ENCODE measurements around the gene TNFSF13. TPM values are rescaled to one million over a fixed set of nuclear protein-coding genes. Genes with fewer than 3 reads are reported as not detected.
A peak's percentile ranks its signal among the peaks of the same experiment; 100 is the strongest.

Gene TNFSF13
- total RNA-seq, 2 experiments from 2014 or later, result 4.0 to 6.9 TPM

DNA sequence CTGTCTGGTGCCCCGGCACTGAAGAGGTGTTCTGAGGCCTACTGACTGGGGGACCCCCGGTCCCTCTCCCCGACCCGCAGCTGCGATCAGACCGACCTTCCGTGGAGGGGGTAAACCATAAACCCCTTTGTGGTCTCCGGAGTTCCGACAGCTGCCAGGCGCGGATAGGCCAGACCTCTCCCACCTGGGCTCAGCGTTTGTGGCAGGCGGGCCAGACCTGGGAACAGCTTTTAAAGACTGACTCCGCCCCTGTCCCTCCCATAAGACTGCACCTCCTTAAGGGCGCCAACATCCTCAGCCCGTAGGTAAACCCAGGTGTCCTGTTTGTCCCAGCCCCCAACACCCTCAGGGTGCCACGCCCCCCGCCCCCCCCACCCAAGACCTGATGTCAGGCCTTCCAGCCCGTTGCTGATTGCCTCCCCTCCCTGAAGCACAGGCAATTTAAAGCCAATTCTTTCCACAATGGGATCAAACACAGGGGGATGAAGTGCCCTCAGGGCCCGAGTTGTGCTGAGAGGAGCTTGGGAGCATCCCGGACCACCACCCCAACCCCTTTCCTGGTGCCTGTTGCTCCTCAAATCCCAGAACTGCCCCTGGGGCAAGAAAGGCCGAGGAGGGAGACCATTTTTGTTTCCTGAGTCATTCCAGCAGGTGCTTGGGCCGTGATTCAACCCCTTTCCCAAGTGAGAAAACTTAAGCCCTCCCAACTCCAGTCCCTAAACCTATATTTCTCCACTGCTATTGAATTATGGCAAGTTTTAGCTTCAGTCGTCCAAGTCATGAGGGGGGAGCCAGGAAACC is 31.5 kb downstream of the TNFSF13 start, which contains the start of gene SOX15:
Gene SOX15 (minus strand): TSS at position 204 of the 801 bp plus-strand sequence. CDS start 418 bp downstream, outside the sequence.
- Mint-ChIP-seq H3K4me3 (no peak within 1 kb of the TSS), H3K4me1 (ENCODE audit: low read depth) (peaks cover 12% of the 10 kb centered on the region), H3K36me3 (ENCODE audit: low read depth) (peaks cover 54% of the 10 kb centered on the region), H3K27me3 (no peaks in the 10 kb centered on the region), H3K27ac (no peak within 1 kb of the TSS), H3K9me3 (no peaks in the 10 kb centered on the region)
- ATAC-seq (peak; percentile 14), DNase-seq (no peak)
- intact Hi-C loops (cut with micrococcal nuclease), result no loop called here
- ChIA-PET CTCF (interaction anchor here (1.0 to 3.3 kb wide), 26 partner anchors 9 to 325 kb away, joined by 3 to 20 read pairs (median 4); partner anchors contain the start of genes ACAP1, CD68, FXR2 and TMEM95), POLR2A (interaction anchor here (0.8 to 12.5 kb wide), 9 partner anchors 11 to 154 kb away, joined by 3 to 195 read pairs (median 5); partner anchors contain the start of genes CD68, CHRNB1, SENP3 and TNFSF13)
- TF ChIP-seq, protein P1, sequence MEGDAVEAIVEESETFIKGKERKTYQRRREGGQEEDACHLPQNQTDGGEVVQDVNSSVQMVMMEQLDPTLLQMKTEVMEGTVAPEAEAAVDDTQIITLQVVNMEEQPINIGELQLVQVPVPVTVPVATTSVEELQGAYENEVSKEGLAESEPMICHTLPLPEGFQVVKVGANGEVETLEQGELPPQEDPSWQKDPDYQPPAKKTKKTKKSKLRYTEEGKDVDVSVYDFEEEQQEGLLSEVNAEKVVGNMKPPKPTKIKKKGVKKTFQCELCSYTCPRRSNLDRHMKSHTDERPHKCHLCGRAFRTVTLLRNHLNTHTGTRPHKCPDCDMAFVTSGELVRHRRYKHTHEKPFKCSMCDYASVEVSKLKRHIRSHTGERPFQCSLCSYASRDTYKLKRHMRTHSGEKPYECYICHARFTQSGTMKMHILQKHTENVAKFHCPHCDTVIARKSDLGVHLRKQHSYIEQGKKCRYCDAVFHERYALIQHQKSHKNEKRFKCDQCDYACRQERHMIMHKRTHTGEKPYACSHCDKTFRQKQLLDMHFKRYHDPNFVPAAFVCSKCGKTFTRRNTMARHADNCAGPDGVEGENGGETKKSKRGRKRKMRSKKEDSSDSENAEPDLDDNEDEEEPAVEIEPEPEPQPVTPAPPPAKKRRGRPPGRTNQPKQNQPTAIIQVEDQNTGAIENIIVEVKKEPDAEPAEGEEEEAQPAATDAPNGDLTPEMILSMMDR (IDR thresholded peaks at IDR 0.05), result no peak

DNA sequence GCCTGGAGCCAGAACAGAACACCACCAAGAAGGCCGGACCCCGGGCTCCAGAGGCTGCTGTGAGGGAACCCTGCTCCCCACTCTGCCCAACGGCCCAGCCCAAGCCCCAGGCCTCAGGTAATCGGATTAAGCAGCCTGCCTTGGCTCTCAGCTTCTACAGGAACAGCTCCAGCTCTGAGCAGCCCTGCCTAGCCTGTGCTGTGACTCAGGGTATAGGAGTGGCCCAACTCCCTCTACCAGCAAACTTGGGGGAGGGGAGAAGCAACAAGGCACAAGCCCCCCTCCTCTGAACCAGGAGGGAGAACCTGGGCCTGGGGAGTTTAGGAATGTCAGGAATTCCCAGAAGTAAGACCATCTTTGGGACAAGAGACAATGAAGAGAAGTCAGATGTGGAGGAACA is 32.2 kb downstream of the TNFSF13 start:
- Mint-ChIP-seq H3K4me1 (ENCODE audit: low read depth) (peaks cover 7% of the 10 kb centered on the region), H3K36me3 (ENCODE audit: low read depth) (peaks cover 56% of the 10 kb centered on the region), H3K9me3 (no peaks in the 10 kb centered on the region), H3K27me3 (no peaks in the 10 kb centered on the region), H3K4me3 (no peak overlapping the region), H3K27ac (no peak overlapping the region)
- ChIA-PET CTCF (interaction anchor here (1.5 to 2.8 kb wide), 5 partner anchors 18 to 254 kb away, joined by 3 to 15 read pairs (median 12); partner anchors contain the start of genes ACAP1 and TMEM95), POLR2A (interaction anchor here (1.4 to 12.5 kb wide), 4 partner anchors 11 to 96 kb away, joined by 4 to 195 read pairs (median 6); partner anchors contain the start of genes CD68 and TP53)
- intact Hi-C loops (cut with micrococcal nuclease), result no loop called here
- TF ChIP-seq, protein P1 (IDR thresholded peaks at IDR 0.05), result no peak
- ATAC-seq (no peak), DNase-seq (no peak)

DNA sequence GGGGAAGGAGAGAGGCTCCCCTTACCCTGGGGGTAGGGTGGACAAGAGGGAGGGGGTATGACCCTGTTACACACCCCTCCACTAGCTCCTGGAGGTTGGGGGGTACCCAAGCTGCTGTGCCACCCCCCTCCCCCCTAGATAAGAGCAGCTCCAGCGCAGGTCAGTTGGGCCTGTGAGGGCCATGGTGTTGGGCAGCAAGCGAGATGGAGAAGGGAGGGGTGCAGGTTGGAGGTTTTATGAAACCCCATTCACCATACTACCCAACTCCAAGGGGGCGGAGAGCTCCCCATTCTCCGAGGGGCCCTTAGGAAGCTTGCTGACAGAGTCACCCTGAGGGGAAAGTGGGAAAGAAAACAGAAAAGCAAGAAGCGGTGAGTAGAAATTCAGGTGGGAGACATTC is 33.0 kb downstream of the TNFSF13 start:
- Mint-ChIP-seq H3K36me3 (ENCODE audit: low read depth) (peaks cover 57% of the 10 kb centered on the region), H3K27ac (no peak overlapping the region), H3K4me3 (no peak overlapping the region), H3K27me3 (no peaks in the 10 kb centered on the region), H3K4me1 (ENCODE audit: low read depth) (peaks cover 3% of the 10 kb centered on the region), H3K9me3 (no peaks in the 10 kb centered on the region)
- intact Hi-C loops (cut with micrococcal nuclease), result no loop called here
- TF ChIP-seq, protein P1 (IDR thresholded peaks at IDR 0.05), result no peak
- ChIA-PET CTCF (interaction anchor here (0.8 to 1.1 kb wide), 2 partner anchors 77 to 82 kb away, joined by 3 to 5 read pairs; no protein-coding TSS in a partner anchor), POLR2A (interaction anchor here (0.8 kb wide), 2 partner anchors 11 to 12 kb away, joined by 3 read pairs; partner anchors contain the start of gene CD68)
- DNase-seq (no peak), ATAC-seq (no peak)

DNA sequence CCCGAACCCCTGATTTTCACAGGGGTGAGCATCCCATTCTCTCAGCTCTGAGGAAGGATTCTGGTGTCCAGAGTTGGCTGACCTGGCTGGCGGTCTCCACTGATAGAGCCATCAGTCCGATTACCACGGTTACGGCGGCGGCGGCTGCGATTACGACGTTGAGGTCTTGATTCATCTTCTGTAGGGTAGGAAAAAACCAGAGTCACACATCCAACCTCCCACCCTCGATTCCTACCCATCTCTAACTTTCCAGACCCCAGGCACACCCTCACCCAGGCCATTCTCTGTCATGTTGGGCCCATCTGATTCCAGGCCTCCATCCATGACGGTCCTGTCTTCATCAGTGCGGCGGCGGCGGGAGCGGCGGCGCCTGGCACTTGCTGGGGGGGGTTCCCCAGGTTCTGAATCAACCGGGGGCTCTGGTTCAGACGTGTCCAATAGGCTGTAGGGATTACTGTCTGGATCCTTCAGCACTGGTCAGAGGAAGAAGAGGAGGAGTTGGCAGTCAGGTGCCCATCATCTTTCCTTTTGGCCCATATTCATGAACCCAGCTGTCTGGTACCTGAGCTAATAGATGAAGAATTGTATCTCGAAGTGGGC is 34.0 kb downstream of the TNFSF13 start:
- no peaks in the 10 kb centered on the region for H3K9me3 Mint-ChIP-seq
- H3K36me3 Mint-ChIP-seq (ENCODE audit: low read depth), result peaks cover 55% of the 10 kb centered on the region
- ATAC-seq, result no peak
- intact Hi-C loops (cut with micrococcal nuclease), result no loop called here
- TF ChIP-seq, protein P1 (IDR thresholded peaks at IDR 0.05), result no peak
- H3K27me3 Mint-ChIP-seq, result no peaks in the 10 kb centered on the region
- no peak overlapping the region for H3K4me3 Mint-ChIP-seq
- DNase-seq, result no peak
- H3K27ac Mint-ChIP-seq, result no peak overlapping the region
- no peaks in the 10 kb centered on the region for H3K4me1 Mint-ChIP-seq (ENCODE audit: low read depth)
- ChIA-PET POLR2A (interaction anchor here (0.8 to 1.5 kb wide), 3 partner anchors 12 to 94 kb away, joined by 3 read pairs; partner anchors contain the start of gene CD68), CTCF (interaction anchor here (0.6 to 1.1 kb wide), 3 partner anchors 26 to 81 kb away, joined by 3 to 5 read pairs (median 3); no protein-coding TSS in a partner anchor)

Data from activated CD8-positive, alpha-beta T cell treated with anti-CD3 and anti-CD28 coated beads for 36 hours (primary cell).